SH-SY5Y (cell line): ENCODE results near the gene PCED1B.

ENCODE experiments used
- GATA2 ChIP-seq: IDR thresholded peaks from 2 replicates; pipeline ENCODE4 v1.6.1; 2011; ENCODE audit warnings: mild to moderate bottlenecking, low read depth, low read length
- GATA3 ChIP-seq: IDR thresholded peaks from 2 replicates; pipeline ENCODE4 v1.6.1; 2011; ENCODE audit warnings: low read depth, mild to moderate bottlenecking, low read length, moderate library complexity

DNA sequence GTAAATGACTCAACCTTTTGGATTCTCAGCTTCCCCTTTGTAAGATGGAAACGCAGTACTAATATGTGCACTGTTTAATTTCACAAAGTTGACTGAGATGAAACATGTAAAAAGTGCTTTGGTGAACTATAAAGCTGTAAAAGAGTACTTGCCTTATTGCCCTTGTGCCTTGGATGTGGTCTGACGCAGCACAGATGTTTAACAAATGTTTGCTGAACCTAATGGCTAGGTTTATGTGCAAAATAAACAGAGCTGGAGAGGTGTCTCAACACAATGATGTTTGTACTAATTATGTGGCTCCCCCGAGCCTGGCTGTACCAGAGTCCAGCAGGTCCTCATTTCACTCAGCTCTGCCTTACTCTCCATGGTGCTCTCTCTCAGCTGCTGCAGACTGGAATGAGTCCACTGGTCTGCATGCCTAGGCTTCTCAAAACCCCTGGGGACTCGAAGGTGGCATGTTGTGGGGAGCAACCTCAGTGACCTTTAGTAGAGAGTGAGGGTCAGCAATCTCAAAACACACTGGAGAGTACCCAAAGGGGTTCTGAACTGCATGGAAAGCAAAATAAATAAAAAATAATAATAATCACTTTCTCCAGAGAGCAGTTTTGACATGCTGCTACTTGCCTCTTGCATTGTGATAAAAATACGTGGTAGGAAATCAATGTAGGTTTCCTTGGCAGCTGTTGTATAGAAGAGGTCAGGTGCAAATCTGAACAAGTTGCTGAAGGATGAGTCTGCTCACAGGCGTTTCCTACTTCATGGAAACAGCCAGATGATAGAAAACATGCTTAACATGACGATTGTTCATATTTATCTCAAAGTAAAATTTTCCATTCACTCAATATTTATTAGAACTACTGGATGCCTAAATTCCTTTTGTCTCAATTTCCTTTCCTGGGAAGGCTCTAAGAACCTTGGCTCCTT, 8.9 kb downstream of the PCED1B start:
- TF ChIP-seq GATA2: no peak
- no peak for TF ChIP-seq GATA3
